Measurements from ENCODE around the gene TBL1X.

TBL1X gene

DNA sequence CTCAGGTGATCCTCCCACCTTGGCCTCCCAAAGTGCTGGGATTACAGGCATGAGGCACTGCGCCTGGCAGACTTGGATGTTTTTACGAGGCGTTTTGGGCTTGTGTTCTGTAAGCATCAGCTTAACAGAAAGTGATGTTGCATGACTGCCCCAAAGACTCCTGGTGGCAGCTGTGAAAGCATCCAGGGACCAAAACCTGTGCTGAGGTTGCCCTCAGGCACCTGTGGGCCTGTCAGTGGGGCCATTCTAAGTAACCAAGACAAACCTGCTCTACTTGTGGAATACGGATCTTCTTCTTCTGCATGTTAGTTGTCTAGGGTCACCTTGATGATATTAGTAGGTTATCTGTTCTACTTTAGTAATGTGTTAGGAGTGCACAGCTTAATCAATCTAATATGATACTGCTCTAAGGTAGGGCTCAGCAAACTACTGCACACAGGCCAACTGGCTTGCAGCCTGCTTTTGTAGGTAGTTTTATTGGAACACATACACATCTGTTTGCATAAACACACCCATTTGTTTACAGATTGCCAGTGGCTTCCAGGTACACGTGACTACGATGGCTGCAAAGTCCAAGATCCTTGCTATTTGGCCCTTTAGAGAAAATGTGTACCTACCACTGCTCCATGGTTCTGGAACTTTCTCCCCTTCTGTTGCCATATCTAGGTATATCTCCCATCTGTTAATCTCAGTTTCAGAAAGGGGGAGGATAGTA, 164.1 kb downstream of the TBL1X start:
- DNase-seq (ENCODE audit: low spot score), result peak; percentile 8

GRCh38 chrX:9634551-9634950, 169.7 kb downstream of the TBL1X start:
- DNase-seq (ENCODE audit: low spot score), result no peak

GRCh38 chrX:9635368-9635767, 170.5 kb downstream of the TBL1X start:
- DNase-seq (ENCODE audit: low spot score), result no peak

DNA sequence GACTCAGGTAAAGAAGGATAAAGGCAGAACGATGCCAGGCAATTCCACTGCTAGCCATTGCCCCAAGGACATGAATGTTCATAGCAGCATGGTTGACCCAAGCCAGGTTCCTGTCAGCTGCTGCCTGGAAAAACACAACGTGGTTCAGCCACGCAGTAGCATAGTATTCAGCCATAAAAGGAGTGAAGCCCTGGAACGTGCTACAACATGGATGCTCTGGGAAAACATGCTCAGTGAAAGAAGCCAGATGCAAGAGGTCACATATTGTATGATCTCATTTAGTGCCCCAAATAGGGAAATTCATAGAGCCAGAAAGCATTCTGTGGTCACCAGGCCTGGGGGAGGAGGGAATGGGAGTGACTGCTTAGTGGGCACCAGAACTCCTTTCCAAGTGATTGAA, 170.9 kb downstream of the TBL1X start:
- DNase-seq (ENCODE audit: low spot score), result no peak

- no peak for DNase-seq (ENCODE audit: low spot score)
Observed at GRCh38 chrX:9638871-9639270, 174.0 kb downstream of the TBL1X start.

DNA sequence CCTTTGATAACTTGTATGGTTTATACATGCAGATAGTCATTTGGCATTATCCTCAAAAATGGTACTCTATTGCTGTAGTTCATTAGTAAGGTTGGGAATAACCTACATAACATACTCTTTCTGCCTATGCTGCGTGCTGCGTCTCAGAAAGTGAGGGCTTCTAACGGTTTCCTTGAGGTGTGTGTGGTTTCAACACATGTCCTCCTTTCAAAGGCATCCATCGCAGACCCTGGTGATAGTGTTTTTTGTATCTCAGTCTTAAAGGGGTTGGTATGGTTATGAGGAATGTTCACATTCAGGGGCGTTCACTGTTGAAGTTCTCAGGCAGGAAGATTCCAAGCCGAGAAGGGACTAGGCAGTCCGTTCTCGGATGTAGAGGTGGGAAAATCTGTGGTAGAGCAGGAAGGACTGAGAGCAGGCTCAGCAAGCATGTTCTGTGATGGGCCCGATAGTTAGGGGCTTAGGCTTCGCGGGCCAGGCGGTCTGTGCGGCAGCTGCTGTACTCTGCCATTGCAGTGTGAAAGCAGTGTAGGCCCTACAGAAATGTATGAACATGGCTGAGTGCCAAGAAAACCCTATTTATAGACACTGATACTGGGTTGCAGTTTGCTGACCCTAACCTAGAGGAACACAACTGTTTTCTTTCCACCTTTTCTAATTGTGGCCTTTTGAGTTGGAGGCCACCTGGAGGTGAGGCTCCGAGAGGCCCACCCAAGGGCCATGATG, 177.6 kb downstream of the TBL1X start:
- DNase-seq (ENCODE audit: low spot score), result no peak

DNA sequence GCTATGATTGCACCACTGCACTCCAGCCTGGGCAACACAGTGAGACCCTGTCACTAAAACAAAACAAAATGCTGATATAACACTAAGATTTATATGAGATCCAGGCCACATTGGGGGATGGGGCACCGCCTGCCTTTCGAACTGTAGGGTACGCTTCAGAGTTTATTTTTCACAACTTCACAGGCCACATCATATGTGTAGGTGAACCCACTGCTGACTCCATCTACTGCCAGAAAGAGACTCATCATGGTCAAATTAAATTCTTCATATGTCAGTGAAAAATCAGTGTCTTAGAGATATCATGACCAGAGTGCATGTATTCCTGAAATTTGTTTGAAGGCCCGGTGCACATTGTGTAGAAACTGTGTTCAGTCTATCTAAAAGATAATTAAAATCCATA, 178.9 kb downstream of the TBL1X start:
- no peak for DNase-seq (ENCODE audit: low spot score)

DNA sequence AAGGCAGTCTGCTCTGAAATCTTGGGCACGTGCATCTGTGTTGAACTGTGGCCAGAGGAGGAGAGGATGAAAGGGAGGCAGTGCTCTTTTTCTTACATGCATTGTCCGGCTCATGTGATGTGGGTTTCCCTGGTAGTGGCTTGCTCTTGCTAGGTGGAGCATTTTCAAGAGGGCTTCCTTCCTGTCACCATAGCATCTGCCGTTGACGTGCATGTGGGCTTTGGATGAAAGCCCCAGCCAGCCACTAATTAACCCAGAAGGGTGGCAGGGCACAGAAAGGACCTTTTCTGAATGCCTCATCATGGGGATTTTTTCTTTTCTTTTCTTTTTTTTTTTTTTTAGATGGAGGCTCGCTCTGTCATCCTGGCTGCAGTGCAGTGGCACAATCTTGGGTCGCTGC, 179.5 kb downstream of the TBL1X start:
- no peak for DNase-seq (ENCODE audit: low spot score)

DNA sequence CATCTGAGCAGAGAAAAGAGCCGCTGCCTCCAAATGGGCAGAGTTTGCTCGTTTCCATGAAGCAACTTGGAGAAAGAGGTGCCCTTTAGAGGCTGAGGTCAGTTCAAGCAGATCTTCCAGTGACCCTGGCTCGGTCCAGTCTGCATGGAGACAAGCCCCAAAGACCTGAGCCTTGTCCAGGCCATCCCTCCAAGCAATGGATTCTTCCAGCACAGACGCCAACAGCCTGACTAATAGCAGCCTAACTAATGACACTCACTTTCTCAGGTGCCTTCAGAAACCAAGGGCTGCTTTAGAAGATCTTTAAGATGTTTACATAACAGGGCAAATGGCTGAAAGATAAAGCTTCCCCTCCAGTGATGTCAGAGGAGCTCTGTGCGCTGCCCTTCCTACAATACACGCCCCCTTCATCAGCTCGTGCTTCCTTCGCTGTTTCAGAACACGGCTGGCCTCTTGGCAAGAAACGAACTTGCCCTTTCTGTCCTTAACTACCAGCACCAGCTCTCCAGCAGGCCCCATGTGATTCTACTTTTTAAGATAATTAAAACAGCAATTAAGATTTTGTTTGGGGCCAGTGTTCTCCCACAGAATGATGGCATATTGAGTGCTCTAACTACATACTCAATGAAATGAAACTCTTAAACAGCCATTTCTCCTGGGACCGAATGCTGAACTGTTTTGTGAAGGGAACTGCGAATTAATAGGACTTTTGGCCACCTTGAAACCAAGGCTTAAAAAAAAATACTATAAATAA, 181.8 kb downstream of the TBL1X start:
- DNase-seq (ENCODE audit: low spot score), result no peak

- no peak for DNase-seq (ENCODE audit: low spot score)
Observed at GRCh38 chrX:9647431-9647830, 182.6 kb downstream of the TBL1X start.

DNA sequence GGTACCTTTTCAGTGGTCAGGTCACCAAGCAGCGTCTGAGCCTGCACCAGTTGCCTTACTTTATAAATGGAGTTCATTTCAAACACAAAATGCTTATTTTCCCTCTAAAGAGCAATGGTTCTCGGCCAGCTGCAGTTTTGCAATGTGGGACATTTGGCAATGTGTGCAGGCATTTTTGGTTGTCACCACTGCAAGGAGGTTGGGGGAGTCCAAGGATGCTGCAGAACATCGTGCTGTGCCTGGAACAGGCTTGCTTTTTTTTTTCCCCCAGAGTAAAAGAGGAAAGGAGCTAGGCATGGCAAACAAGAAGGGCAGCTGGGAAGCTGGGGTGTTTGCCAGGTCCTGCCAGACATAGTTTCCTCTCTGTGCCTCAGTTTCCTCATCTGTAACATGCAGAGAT, 185.2 kb downstream of the TBL1X start:
- DNase-seq (ENCODE audit: low spot score), result no peak

DNA sequence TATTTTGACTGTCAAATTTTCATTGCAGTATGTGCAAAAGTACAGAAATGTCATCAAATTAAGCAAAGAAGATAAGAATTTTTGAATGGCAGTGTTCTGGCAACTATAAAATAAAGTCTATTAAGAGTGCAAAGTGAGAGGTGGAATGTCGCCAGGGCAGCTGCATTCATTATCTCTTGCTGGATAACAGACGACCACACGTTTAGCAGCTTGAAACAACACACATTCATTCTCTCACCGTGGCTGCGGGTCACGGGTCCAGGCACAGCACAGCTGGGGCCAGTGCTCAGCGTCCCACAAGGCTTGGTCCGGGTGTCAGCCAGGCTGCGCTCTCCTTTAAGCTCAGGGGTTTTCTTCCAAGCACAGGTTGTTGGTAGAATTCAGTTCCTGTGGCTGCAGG, 186.9 kb downstream of the TBL1X start:
- DNase-seq (ENCODE audit: low spot score), result no peak

- no peak for DNase-seq (ENCODE audit: low spot score)
Observed at GRCh38 chrX:9654929-9655328, 190.1 kb downstream of the TBL1X start.

GRCh38 chrX:9656277-9656676, 191.4 kb downstream of the TBL1X start:
- no peak for DNase-seq (ENCODE audit: low spot score)

GRCh38 chrX:9656871-9657270, 192.0 kb downstream of the TBL1X start:
- DNase-seq (ENCODE audit: low spot score), result no peak

GRCh38 chrX:9657590-9658256, 192.9 kb downstream of the TBL1X start:
- no peak for DNase-seq (ENCODE audit: low spot score)

GRCh38 chrX:9658409-9658808, 193.6 kb downstream of the TBL1X start:
- DNase-seq (ENCODE audit: low spot score), result no peak

GRCh38 chrX:9659571-9660195, 194.8 kb downstream of the TBL1X start:
- DNase-seq (ENCODE audit: low spot score), result no peak

DNA sequence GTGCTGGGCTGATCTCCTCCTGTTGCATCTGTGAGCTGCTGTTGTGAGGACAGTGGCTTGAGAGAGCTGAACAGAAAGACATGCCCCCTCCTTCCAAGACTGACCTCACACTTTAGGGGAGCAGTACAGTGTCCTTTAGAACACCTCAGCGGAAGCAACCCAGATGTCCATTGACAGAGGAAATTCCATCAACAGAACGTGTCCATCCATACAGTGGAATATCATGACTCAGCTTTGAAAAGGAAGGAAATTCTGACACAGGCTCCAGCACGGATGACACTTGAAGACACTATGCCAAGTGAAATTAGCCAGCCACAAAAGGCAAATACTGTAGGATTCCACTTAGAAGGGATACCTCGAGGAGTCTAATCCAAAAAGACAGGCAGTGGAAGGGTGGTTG, 197.3 kb downstream of the TBL1X start:
- DNase-seq (ENCODE audit: low spot score), result no peak

DNA sequence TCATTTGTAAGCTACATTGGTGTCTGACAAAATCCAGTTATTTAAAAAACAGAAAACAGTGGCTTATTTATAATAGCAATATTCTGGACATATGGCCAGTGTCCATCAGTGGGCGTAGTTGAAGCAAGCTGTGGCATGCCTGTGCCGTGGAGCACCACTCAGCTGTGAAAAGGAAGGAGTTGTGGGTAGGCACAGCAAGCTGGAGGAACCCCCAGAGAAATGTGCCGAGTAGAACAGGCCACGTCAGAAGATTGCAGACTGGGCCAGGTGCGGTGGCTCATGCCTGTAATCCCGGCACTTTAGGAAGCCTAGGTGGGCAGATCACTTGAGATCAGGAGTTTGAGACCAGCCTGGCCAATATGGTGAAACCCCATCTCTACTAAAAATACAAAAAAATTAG, 198.4 kb downstream of the TBL1X start:
- DNase-seq (ENCODE audit: low spot score), result no peak

GRCh38 chrX:9664224-9664623, 199.4 kb downstream of the TBL1X start:
- DNase-seq (ENCODE audit: low spot score), result no peak

DNA sequence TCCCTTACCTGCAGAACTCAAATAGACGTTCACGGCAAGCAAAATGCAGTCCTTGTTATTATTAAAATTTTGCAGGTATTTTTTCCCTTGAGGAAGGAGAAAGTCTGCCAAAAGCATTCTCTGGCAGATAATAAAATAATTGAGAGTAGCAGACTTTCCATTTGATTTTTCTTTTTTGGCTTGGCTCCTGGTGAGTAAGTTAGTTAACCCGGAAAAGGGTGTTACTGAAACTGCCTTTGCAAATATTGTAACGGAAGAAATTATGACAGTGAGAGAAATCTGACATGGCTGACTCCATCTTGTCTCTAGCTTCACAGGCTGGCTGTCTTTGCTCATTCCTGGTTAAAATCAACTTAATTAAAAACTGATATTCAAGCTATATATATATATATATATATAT, 200.3 kb downstream of the TBL1X start:
- DNase-seq (ENCODE audit: low spot score), result no peak

Measured in HuH-7 (cell line).